Jurkat, Clone E6-1 (cell line): ENCODE data around the gene CALU.
A peak's percentile ranks its signal among the peaks of the same experiment; 100 is the strongest.

ENCODE experiments used
- DNase-seq: peaks from one replicate; pipeline ENCODE4 v3.0.0-alpha.2; 2011; ENCODE audit warnings: low read depth, low spot score
- H3K4me3 ChIP-seq: 2 replicates; pipeline ENCODE4 v1.5.1; 2011; ENCODE audit warnings: mild to moderate bottlenecking, low read length, control low read depth, moderate library complexity

CALU gene

GRCh38 chr7:128777156-128778123 is 38.3 kb downstream of the CALU start:
- no peak overlapping the region for H3K4me3 ChIP-seq
- DNase-seq = no peak

GRCh38 chr7:128778946-128779345 is 39.8 kb downstream of the CALU start:
- DNase-seq = no peak
- H3K4me3 ChIP-seq = no peak overlapping the region

GRCh38 chr7:128781126-128781525 is 42.0 kb downstream of the CALU start:
- no peak overlapping the region for H3K4me3 ChIP-seq
- DNase-seq = no peak

GRCh38 chr7:128781851-128782250 is 42.7 kb downstream of the CALU start:
- no peak for DNase-seq
- H3K4me3 ChIP-seq = no peak overlapping the region

DNA sequence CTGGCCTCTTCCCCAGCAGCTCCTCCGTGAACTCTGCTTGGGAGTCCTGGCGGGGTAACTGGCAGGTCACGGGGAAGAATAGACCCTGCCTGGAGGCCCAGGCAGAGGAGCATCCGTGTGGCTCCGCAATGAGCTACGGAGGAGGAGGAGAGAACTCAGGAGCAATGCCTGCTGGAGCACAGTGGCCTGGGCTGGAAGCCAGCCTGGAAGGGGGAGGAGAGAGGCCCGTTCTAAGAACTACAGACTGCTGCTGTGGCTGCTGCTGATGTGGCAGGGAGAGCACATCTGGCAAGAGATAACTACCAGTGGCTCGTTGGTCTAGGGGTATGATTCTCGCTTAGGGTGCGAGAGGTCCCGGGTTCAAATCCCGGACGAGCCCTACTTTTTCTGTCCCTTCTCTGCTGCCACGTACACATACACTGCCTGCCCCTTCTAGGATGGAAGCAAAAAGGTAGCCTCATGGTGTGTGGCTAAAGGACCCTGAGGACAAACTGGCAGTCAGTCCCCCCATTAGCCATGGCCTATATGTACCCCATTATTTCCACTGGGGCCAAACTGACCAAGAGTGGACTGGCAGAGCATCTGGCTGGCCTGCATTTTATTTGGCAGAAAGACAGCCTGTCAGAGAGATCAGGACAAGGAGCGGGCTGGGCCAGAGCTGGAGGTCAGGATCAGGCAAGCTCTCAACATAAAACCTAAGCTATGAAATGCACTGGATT is 44.1 kb downstream of the CALU start:
- no peak overlapping the region for H3K4me3 ChIP-seq
- DNase-seq = peak; percentile 14

DNA sequence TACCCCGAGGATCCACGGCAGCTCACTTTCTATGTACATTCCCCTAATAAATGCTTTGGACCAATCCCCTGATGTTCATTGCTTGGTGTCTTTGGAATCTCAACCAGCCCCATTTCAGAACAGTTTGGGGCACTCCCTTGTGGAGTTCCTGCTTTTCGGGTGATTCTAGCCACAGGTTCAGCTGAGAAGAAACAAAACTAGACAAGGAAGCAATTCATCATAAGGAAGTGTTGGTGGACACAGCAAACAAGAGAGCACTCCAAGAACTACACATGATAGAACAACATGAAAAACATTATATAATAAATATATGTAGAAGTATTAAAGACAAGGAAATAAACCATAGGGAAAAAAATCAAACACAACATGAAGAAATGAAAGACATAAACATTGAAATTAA is 46.6 kb downstream of the CALU start:
- DNase-seq = no peak
- H3K4me3 ChIP-seq = no peak overlapping the region

GRCh38 chr7:128788446-128789412 is 49.6 kb downstream of the CALU start:
- H3K4me3 ChIP-seq = no peak overlapping the region
- DNase-seq = no peak

GRCh38 chr7:128790315-128791041 is 51.3 kb downstream of the CALU start:
- peak overlapping the region; percentile 77 for H3K4me3 ChIP-seq
- no peak for DNase-seq

DNA sequence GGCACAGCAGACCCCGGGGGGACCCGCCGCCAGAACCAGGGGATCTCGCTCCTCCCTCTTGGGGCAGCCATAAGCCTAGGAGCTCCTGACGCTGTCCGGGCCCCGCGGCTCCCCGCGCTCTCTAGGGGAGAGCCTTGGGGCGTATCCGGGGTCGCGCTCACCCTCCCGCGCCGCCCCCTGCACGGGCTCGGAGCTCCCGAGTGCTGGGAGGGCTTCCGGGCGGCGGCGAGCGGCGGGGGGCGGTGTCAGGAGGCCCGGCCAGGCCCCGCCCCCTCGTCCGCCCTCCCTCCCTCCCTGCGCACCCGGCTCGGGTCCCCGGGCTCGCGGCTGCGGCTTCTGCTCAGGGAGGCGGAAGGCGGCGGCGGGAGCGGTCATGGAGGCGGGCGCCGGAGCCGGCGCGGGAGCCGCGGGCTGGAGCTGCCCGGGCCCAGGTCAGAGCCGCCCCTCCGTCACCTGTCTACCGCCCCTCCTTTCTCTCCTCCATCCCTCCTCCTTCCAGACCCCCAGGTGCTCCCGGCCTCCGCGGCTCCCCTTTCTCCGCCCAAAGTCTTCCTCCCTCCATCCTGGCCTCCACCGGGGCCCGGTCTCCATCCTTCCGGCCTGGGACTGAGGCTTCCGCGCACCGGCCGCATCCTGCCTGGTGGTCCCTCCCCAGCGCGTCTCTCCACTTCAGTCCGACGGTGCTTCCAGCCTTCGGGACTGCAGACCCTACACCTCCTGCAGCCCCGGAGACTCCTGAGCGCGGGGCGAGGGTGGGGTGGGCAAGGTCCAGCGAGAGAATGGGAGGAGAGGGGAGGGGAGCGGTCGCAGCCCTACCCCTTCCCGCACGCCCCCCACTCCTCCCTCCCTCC is 52.2 kb downstream of the CALU start, which contains the start of gene CCDC136:
CCDC136 (plus strand) TSS at position 848 of the 851 bp plus-strand sequence. CDS start 444 bp downstream, outside the sequence.
- peak; percentile 49 for DNase-seq
- H3K4me3 ChIP-seq = peak within 1 kb of the TSS; percentile 77

DNA sequence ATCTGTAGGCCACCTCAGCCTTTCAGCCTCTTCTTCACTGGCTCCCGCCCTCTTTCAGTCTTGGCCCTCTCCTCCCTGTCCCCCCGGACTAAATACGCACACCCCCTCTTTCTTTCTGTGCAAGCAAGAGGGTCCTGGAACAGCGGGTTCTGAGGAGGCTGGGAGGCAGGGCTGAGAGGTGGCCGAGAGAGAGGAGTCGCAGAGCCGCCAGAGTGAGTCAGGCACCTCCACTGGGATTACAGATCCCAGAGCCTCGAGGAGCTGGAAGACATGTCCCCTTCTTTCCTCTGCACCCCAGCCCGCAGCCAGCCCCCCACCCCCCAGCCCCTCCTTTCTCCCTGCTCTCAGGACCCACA is 52.8 kb downstream of the CALU start:
- DNase-seq = no peak
- H3K4me3 ChIP-seq = peak overlapping the region; percentile 77

GRCh38 chr7:128792471-128793180 is 53.5 kb downstream of the CALU start:
- peak; percentile 21 for DNase-seq
- peak overlapping the region; percentile 77; the same call in 1 of the 2 replicates for H3K4me3 ChIP-seq

DNA sequence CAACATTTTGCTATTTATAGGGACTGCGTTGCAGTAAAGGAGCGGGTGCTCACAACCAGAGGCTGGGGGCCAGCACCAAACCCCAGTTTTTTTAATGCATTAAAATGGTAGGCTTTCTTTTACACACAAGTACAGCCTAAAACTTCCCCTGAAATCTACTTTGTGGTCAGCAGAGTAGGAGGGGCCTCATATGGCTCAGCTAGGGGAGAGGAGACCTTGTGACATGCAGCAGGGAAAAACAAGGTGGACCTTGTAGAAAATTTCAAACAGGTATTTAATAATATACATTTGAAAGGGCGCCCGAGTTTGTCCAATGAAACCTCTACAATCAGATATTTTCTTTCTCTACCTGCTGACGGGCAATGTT is 54.0 kb downstream of the CALU start:
- no peak overlapping the region for H3K4me3 ChIP-seq
- no peak for DNase-seq

DNA sequence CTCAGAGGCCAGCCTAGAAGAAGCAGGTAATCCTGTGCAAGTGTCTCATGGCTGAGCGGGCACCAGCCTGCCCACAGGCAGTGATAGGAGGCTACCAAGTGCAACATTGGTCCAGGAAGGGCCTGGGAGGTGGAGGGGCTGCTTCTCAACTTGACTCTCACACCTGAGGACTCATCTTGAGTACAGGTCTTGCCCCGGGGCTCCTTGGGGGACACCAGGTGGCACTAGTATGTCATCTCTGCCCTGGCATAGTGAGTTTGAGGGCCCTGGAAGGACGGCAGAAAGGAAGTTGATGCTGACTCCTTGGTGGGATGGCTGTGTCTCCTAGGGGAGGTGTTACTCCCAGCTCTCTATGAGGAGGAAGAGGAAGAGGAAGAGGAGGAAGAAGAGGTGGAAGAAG is 54.9 kb downstream of the CALU start:
- DNase-seq = no peak
- H3K4me3 ChIP-seq = no peak overlapping the region

DNA sequence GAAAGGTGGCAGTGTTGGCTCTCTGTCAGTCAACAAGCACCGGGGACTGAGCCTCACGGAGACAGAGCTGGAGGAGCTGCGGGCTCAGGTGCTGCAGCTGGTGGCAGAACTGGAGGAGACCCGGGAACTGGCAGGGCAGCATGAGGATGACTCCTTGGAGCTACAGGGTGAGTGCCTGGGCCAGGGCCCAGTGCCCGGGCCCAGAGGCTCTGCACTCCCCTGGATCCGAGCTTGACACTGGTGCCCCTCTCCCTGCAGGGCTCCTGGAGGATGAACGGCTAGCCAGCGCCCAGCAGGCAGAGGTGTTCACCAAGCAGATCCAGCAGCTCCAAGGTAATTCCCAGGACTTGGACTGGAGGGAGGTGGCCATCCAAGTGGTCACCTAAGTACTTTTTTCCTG is 55.3 kb downstream of the CALU start:
- no peak overlapping the region for H3K4me3 ChIP-seq
- no peak for DNase-seq

GRCh38 chr7:128795129-128795528 is 56.0 kb downstream of the CALU start:
- H3K4me3 ChIP-seq = no peak overlapping the region
- DNase-seq = no peak

GRCh38 chr7:128796327-128796726 is 57.2 kb downstream of the CALU start:
- DNase-seq = no peak

DNA sequence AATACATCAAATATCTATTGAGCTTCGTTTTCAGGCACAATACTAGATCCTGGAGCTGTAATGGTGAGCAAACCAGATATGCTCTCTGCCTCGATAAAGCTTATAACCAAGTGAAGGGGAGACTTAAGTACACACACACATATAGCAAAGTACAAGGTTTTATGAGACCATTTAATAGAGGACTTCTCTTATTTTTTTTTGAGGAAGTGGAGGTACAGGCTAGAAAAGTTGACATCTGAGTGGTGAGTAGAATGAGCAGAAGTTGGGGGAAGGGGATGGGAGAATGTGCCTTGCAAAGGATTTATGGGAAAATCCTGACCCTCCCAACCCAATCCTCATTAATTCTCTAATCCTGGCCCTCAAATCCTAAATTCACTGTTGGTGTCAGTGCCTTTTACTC is 60.3 kb downstream of the CALU start:
- no peak for DNase-seq

More at GRCh38 chr7:128796327-128796726, 57.2 kb downstream of the CALU start:
- no peak overlapping the region for H3K4me3 ChIP-seq

More for the DNA sequence above, 60.3 kb downstream of the CALU start:
- no peak overlapping the region for H3K4me3 ChIP-seq
